AG09319 (cell line): ENCODE results near the gene ADGRL2.
"Not testable (repeated sequence)": the region's sequence is repeated elsewhere in the genome, so short reads cannot be mapped to it uniquely, and the experiment has no call there.

Experiments
- DNase-seq: peaks from one replicate; pipeline ENCODE4 v3.0.0-alpha.2; 2010; ENCODE audit warnings: low read depth; ENCODE audit errors: extremely low read depth
- TF ChIP-seq, protein P1 (sequence below): IDR thresholded peaks from 2 replicates; pipeline ENCODE4 v1.5.1; 2011; ENCODE audit warnings: low read depth, mild to moderate bottlenecking, inconsistent platforms, low read length, moderate library complexity

Gene ADGRL2

DNA sequence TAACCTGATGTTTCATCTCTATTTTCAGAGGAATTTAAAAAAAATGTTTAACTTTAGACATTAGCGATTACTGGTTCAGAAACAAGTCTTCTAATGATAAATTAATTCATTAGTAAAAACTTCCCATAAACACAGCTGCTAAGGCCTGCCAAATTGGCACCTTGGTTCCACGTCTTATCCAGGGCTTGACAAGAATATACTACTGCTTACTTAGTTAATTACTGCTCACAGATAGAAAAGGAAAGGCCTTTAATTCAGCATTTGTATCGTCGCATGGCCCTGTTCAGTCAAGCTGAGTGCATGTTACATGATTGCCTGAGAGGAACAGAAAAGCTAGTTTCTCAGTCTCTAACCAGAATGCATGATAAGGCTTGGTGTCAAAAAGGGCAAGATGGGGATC is 84.6 kb downstream of the ADGRL2 start:
- TF ChIP-seq, protein P1, sequence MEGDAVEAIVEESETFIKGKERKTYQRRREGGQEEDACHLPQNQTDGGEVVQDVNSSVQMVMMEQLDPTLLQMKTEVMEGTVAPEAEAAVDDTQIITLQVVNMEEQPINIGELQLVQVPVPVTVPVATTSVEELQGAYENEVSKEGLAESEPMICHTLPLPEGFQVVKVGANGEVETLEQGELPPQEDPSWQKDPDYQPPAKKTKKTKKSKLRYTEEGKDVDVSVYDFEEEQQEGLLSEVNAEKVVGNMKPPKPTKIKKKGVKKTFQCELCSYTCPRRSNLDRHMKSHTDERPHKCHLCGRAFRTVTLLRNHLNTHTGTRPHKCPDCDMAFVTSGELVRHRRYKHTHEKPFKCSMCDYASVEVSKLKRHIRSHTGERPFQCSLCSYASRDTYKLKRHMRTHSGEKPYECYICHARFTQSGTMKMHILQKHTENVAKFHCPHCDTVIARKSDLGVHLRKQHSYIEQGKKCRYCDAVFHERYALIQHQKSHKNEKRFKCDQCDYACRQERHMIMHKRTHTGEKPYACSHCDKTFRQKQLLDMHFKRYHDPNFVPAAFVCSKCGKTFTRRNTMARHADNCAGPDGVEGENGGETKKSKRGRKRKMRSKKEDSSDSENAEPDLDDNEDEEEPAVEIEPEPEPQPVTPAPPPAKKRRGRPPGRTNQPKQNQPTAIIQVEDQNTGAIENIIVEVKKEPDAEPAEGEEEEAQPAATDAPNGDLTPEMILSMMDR = no peak
- no peak for DNase-seq

DNA sequence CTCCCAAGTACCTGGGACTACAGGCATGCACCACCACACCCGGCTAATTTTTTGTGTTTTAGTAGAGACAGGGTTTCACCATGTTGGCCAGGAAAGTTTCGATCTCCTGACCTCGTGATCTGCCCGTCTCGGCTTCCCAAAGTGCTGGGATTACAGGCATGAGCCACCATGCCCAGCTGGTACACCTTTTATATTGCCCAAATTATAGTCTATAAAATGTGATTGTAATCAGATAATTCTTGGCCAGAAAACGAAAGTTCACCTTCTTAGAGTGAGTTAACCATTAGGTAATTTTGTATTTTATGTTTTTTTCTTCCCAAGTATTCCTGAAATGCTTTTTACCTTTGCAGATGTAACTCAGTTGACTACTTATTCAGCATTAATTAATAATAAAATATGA is 85.6 kb downstream of the ADGRL2 start:
- DNase-seq = not testable (repeated sequence)

DNA sequence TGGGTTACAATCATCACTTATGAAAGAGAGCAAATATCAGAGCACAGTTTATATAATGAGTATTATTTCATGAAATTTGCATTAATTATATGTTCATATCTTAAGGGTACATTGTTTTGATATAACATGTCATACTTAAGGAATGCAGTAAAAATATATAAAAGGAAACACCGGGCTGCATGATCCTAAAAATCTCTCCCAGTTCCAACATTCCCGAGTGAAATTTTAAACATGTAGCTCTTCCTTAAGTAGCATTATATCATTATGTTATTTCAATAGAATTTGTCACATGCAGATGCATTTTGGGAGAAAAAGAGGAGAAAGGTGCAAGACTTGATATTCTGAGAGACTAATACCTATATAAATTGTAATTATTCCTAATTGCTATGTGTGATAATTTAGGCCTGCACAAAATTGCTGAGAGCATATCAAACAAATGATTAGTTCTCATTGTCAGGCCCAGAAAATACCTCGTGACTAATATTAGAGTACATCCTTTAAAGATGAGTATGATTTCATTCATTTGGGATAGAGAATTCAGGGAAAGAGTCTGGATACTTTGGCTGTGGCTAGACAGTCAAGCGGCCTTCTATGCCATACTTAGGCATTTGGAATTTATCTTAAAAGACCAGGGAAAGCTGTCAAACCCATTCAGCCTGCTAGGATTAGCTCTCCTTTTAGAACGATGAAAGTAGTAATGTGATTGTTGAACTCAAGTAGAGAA is 86.8 kb downstream of the ADGRL2 start:
- TF ChIP-seq, protein P1 = no peak
- no peak for DNase-seq

DNA sequence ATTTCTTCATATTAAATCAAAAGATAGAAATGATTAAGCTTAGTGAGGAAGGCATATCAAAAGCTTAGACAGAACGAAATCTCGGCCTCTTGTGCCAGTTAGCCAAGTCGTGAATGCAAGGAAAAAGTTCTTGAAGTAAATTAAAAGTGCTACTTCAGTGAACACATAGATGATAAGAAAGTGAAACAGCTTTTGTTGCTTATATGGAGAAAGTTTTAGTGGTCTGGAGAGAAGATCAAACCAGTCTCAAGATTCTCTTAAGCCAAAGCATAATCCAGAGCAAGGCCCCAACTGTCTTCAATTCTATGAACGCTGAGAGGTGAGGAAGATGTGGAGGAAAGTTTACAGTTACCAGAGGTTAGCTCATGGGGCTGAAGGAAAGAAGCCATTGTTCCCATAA is 88.4 kb downstream of the ADGRL2 start:
- TF ChIP-seq, protein P1 = no peak
- DNase-seq = no peak

DNA sequence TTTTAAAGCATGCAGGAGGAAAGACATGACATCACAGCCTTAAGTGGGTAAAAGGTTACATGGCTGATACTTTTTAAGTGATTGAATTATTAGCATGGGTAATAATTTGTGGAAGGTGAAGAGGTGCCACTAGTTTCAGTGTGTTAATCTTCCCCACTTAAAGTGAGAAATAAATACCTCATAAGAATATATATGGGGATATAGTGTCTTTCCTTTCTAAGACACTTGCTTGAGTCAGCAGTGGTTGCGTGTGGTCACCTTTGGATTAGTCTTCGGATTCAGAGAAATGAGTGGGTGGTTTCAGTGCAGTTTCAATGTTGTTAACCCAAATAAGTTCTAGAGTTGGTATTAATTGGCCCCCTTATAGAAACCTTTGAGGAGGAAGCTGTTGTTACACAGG is 94.1 kb downstream of the ADGRL2 start:
- DNase-seq = no peak
- TF ChIP-seq, protein P1 = no peak

DNA sequence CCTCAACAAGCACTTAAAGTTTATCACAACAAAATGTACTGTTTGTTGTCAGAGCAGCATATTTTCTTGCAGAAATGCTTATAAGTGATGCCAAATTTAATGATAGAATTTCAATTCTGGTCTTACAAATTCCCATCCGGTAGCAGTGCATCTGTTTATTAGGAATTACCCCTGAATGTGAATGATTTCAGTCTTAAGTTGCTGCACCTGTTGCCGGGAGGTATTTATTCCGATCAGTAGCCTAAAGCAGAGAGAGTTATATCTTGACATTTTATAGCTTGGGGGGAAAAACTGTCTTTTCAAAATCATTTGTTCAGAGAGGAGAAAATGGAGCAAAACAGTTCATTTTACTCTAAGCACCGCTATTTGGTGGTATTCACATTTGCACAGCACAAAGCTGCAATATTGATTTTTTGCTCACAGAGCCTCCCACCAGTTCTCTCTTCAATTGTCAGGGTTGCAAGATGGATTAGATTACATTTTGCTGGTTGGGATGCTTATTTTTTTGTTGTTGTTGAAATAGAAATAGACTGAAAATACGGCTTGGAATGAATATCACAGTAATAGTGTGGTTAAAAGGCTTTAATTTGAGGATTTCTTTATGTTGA is 98.6 kb downstream of the ADGRL2 start:
- TF ChIP-seq, protein P1 = no peak
- DNase-seq = no peak

DNA sequence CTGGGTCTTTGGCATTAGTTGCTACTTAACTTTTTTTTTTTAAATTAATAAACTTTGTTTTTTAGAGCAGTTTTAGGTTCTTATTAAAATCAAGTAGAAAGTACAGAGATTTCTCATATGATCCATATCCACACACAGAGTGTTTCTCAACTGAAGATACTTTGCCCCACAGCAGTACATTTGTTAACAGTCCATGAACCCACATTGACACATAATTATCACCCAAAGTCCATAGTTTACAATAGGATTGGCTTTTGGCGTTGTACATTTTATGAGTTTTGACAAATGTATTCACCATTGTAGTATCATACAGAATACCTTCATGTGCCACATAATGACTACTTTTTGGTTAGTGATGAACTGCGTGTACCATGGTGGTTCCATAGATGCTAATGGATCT is 106.8 kb downstream of the ADGRL2 start:
- DNase-seq = no peak
- TF ChIP-seq, protein P1 = no peak

DNA sequence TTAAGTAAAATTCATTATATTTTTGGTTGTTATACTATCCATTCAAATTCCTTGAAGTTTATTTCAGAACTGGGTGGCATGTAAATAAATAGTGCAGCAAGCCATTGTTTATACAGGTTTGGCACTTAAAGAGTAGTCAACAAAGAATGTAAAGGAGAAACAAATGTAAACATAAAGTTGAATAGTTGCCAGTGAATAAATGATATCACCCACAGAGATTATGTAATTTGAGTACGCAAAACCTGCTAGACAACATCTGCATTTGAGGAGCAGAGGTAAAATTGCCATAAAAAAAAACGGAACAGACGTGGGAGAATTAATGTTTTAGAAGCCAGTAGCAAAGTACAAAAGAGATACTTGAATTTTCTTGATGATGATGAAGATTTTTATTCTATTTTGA is 111.6 kb downstream of the ADGRL2 start:
- no peak for DNase-seq
- TF ChIP-seq, protein P1 = no peak
